ENCODE results near the gene EXTL1. TPM values are rescaled to one million over a fixed set of nuclear protein-coding genes. Genes with fewer than 3 reads are reported as not detected.

Gene EXTL1
- total RNA-seq, 2 donors from 2014 or later: 0.79 to 1.4 TPM

GRCh38 chr1:25994402-25995150 is 27.0 kb upstream of the EXTL1 start:
- Histone ChIP-seq H3K27me3 (no peaks in the 10 kb centered on the region), H3K4me1 (peaks cover 0 to 31% of the 10 kb centered on the region in 2 donors), H3K9me3 (no peaks in the 10 kb centered on the region), H3K4me3 (no peak overlapping the region), H3K36me3 (no peaks in the 10 kb centered on the region), H3K27ac (no peak overlapping the region)
- no peak for DNase-seq (ENCODE audit: low spot score)
- no peak for TF ChIP-seq CTCF (IDR thresholded peaks at IDR 0.05)

GRCh38 chr1:25996966-25997827 is 24.4 kb upstream of the EXTL1 start:
- Histone ChIP-seq H3K27me3 (no peaks in the 10 kb centered on the region), H3K27ac (peak overlapping the region; percentile 85 to 86), H3K9me3 (no peaks in the 10 kb centered on the region), H3K4me1 (peaks cover 0 to 21% of the 10 kb centered on the region in 2 donors), H3K4me3 (peak overlapping the region; percentile 73 to 75), H3K36me3 (no peaks in the 10 kb centered on the region)
- DNase-seq (ENCODE audit: low spot score): no peak
- TF ChIP-seq CTCF (IDR thresholded peaks at IDR 0.05): no peak

- Histone ChIP-seq H3K9me3 (no peaks in the 10 kb centered on the region), H3K4me1 (peaks cover 0 to 21% of the 10 kb centered on the region in 2 donors), H3K36me3 (no peaks in the 10 kb centered on the region), H3K4me3 (peak within 1 kb of the TSS; percentile 73 to 75), H3K27me3 (no peaks in the 10 kb centered on the region), H3K27ac (peak within 1 kb of the TSS; percentile 85 to 86)
- DNase-seq (ENCODE audit: low spot score): peak; percentile 97
- peak; percentile 90 to 98 for TF ChIP-seq CTCF (IDR thresholded peaks at IDR 0.05)
Observed at GRCh38 chr1:25997828-25998761, 23.5 kb upstream of the EXTL1 start, which contains the start of gene PAFAH2. TSS of gene PAFAH2 (minus strand) at chr1:25998063. CDS start at chr1:25990816, 7,247 bp downstream.

- Histone ChIP-seq H3K27me3 (no peaks in the 10 kb centered on the region), H3K4me3 (no peak overlapping the region), H3K4me1 (peaks cover 0 to 21% of the 10 kb centered on the region in 2 donors), H3K27ac (no peak overlapping the region), H3K9me3 (no peaks in the 10 kb centered on the region), H3K36me3 (no peaks in the 10 kb centered on the region)
- DNase-seq (ENCODE audit: low spot score): no peak
- no peak for TF ChIP-seq CTCF (IDR thresholded peaks at IDR 0.05)
Observed at GRCh38 chr1:25999041-25999800, 22.4 kb upstream of the EXTL1 start.

- Histone ChIP-seq H3K27ac (no peak overlapping the region), H3K9me3 (no peaks in the 10 kb centered on the region), H3K27me3 (no peaks in the 10 kb centered on the region), H3K4me1 (peaks cover 0 to 11% of the 10 kb centered on the region in 2 donors), H3K36me3 (no peaks in the 10 kb centered on the region), H3K4me3 (no peak overlapping the region)
- TF ChIP-seq CTCF (IDR thresholded peaks at IDR 0.05): no peak
- no peak for DNase-seq (ENCODE audit: low spot score)
Observed at GRCh38 chr1:26003262-26003661, 18.3 kb upstream of the EXTL1 start.

Measured in right atrium auricular region (tissue), 2 donors.